CD8-positive, alpha-beta memory T cell (primary cell): ENCODE data around the gene CST7. TPM values are rescaled to one million over a fixed set of nuclear protein-coding genes. Genes with fewer than 3 reads are reported as not detected.
A peak's percentile ranks its signal among the peaks of the same experiment; 100 is the strongest.
"Not testable (repeated sequence)": the region's sequence is repeated elsewhere in the genome, so short reads cannot be mapped to it uniquely, and the experiment has no call there.

Source experiments
- CTCF ChIA-PET: fragments of 350-600 bp; sonication (Branson Sonifier 250); formaldehyde crosslinking; loops from one replicate; lab custom pipeline; 2021; ENCODE audit warnings: antibody characterized with exemption; lab: Charles Lee
- POLR2A ChIA-PET: fragments of 350-600 bp; sonication (Branson Sonifier 250); formaldehyde crosslinking; loops from one replicate; lab custom pipeline; 2021; ENCODE audit warnings: antibody characterized with exemption; lab: Charles Lee
- DNase-seq, 5 donors: peaks; one replicate each; pipeline versions ENCODE4 v3.0.0 to v3.0.0-alpha.2; 2020 to 2022; ENCODE audit warnings: mixed read lengths in 1 of 5
- H3K27ac ChIP-seq: one replicate; pipeline ENCODE4 v1.7.0; 2013; ENCODE audit warnings: low read depth, mild to moderate bottlenecking, low read length, moderate library complexity
- H3K27me3 ChIP-seq: 2 replicates; pipeline ENCODE4 v1.7.0; 2013; ENCODE audit warnings: low read length, mild to moderate bottlenecking; ENCODE audit not compliant: insufficient read depth, poor library complexity, severe bottlenecking
- H3K36me3 ChIP-seq: 2 replicates; pipeline ENCODE4 v1.7.0; 2013; ENCODE audit warnings: mild to moderate bottlenecking, low read length, moderate library complexity; ENCODE audit not compliant: insufficient read depth
- H3K4me1 ChIP-seq: 2 replicates; pipeline ENCODE4 v1.7.0; 2013; ENCODE audit warnings: mild to moderate bottlenecking, low read length, moderate library complexity; ENCODE audit not compliant: insufficient read depth
- H3K4me3 ChIP-seq: 2 replicates; pipeline ENCODE4 v1.7.0; 2013; ENCODE audit warnings: mild to moderate bottlenecking, low read length
- H3K9me3 ChIP-seq: 2 replicates; pipeline ENCODE4 v1.7.0; 2013; ENCODE audit warnings: mild to moderate bottlenecking, low read length
- H3K27ac Mint-ChIP-seq, 8 donors: one replicate each; pipeline ENCODE4 v1.8.0; 2020 to 2021; ENCODE audit warnings: mixed read lengths in 8 of 8, mild to moderate bottlenecking in 6 of 8, inconsistent platforms in 3 of 8, moderate library complexity in 3 of 8
- H3K27me3 Mint-ChIP-seq, 2 donors: one replicate each; pipeline ENCODE4 v1.8.0; 2020 to 2021; ENCODE audit warnings: mixed read lengths in 2 of 2, mild to moderate bottlenecking in 1 of 2, moderate library complexity in 1 of 2
- H3K36me3 Mint-ChIP-seq, 3 donors: one replicate each; pipeline ENCODE4 v1.8.0; 2020 to 2021; ENCODE audit warnings: mixed read lengths in 3 of 3, inconsistent platforms in 1 of 3, mild to moderate bottlenecking in 1 of 3
- H3K4me1 Mint-ChIP-seq, 3 donors: one replicate each; pipeline ENCODE4 v1.8.0; 2020 to 2021; ENCODE audit warnings: mixed read lengths in 3 of 3, inconsistent platforms in 1 of 3, mild to moderate bottlenecking in 1 of 3
- H3K4me3 Mint-ChIP-seq, 7 donors: one replicate each; pipeline ENCODE4 v1.8.0; 2020 to 2021; ENCODE audit warnings: mixed read lengths in 7 of 7, mild to moderate bottlenecking in 6 of 7, moderate library complexity in 4 of 7, inconsistent platforms in 2 of 7
- H3K9me3 Mint-ChIP-seq, 5 donors: one replicate each; pipeline ENCODE4 v1.8.0; 2020 to 2022; ENCODE audit warnings: mixed read lengths in 5 of 5, mild to moderate bottlenecking in 3 of 5, moderate library complexity in 2 of 5, inconsistent platforms in 1 of 5
- polyA plus RNA-seq: library from polyadenylated mRNA; unstranded; fragments of 300-500 nt; fragmentation: Illumina TruSeq; gene quantifications from one replicate; pipeline ENCODE4 v1.2.3, GENCODE V29; 2021
- total RNA-seq, 2 experiments: library from RNA; stranded (reverse); gene quantifications; one replicate each; pipeline ENCODE4 v1.2.3, GENCODE V29; 2021

Gene CST7
- total and polyA plus RNA-seq, 3 experiments from 2014 or later, result 124 to 889 (median 131) TPM

GRCh38 chr20:24917797-24918578 lies 31.1 kb upstream of the CST7 start:
- no peaks in the 10 kb centered on the region for H3K9me3 ChIP-seq
- Mint-ChIP-seq H3K27ac (peak overlapping the region in 3 of 8 donors; percentile 29 to 87 (median 33)), H3K4me1 (peaks cover 2 to 11% (median 6%) of the 10 kb centered on the region in 3 donors), H3K36me3 (no peaks in the 10 kb centered on the region), H3K9me3 (no peaks in the 10 kb centered on the region), H3K4me3 (peak overlapping the region in 6 of 7 donors; percentile 1 to 61 (median 40)), H3K27me3 (peaks cover 8 to 26% of the 10 kb centered on the region in 2 donors)
- H3K4me3 ChIP-seq, result no peak overlapping the region
- H3K4me1 ChIP-seq, result no peaks in the 10 kb centered on the region
- peak; percentile 26 to 62 (median 29) for DNase-seq
- no peaks in the 10 kb centered on the region for H3K27me3 ChIP-seq
- POLR2A ChIA-PET, result interaction anchor here (0.6 kb wide), 1 partner anchor 1012 kb away, joined by 3 read pairs; no protein-coding TSS in a partner anchor
- CTCF ChIA-PET, result interaction anchor here (1.2 to 5.0 kb wide), 4 partner anchors 13 to 980 kb away, joined by 3 to 22 read pairs (median 8); no protein-coding TSS in a partner anchor
- H3K27ac ChIP-seq, result no peak overlapping the region
- H3K36me3 ChIP-seq, result no peaks in the 10 kb centered on the region

- Mint-ChIP-seq H3K36me3 (no peaks in the 10 kb centered on the region), H3K4me1 (peaks cover 2 to 11% (median 6%) of the 10 kb centered on the region in 3 donors), H3K4me3 (peak overlapping the region in 3 of 7 donors; percentile 1 to 41 (median 41)), H3K9me3 (no peaks in the 10 kb centered on the region), H3K27ac (peak overlapping the region in 2 of 8 donors; percentile 29 to 87), H3K27me3 (peaks cover 8 to 26% of the 10 kb centered on the region in 2 donors)
- H3K36me3 ChIP-seq, result no peaks in the 10 kb centered on the region
- POLR2A ChIA-PET, result interaction anchor here (0.6 kb wide), 1 partner anchor 1013 kb away, joined by 3 read pairs; no protein-coding TSS in a partner anchor
- CTCF ChIA-PET, result interaction anchor here (1.2 to 5.0 kb wide), 4 partner anchors 13 to 981 kb away, joined by 3 to 22 read pairs (median 8); no protein-coding TSS in a partner anchor
- no peaks in the 10 kb centered on the region for H3K9me3 ChIP-seq
- no peak for DNase-seq
- H3K27me3 ChIP-seq, result no peaks in the 10 kb centered on the region
- no peaks in the 10 kb centered on the region for H3K4me1 ChIP-seq
- no peak overlapping the region for H3K27ac ChIP-seq
- H3K4me3 ChIP-seq, result no peak overlapping the region
Measured at GRCh38 chr20:24918579-24919566, 30.2 kb upstream of the CST7 start.

- H3K27ac ChIP-seq, H3K4me1 ChIP-seq, H3K9me3 ChIP-seq, DNase-seq, H3K27ac Mint-ChIP-seq, POLR2A ChIA-PET, H3K27me3 ChIP-seq, H3K4me3 ChIP-seq, H3K4me3 Mint-ChIP-seq, H3K36me3 ChIP-seq, H3K9me3 Mint-ChIP-seq, H3K36me3 Mint-ChIP-seq: not testable (repeated sequence)
- Mint-ChIP-seq H3K27me3 (peaks cover 8 to 26% of the 10 kb centered on the region in 2 donors), H3K4me1 (peaks cover 2 to 11% (median 6%) of the 10 kb centered on the region in 3 donors)
- CTCF ChIA-PET, result interaction anchor here (5.0 kb wide), 1 partner anchor 12 kb away, joined by 22 read pairs; no protein-coding TSS in a partner anchor
Measured at GRCh38 chr20:24919665-24920064, 29.4 kb upstream of the CST7 start.

- H3K4me3 ChIP-seq, H3K4me1 ChIP-seq, H3K27ac Mint-ChIP-seq, DNase-seq, H3K36me3 ChIP-seq, H3K9me3 ChIP-seq, H3K4me3 Mint-ChIP-seq, H3K27me3 ChIP-seq, POLR2A ChIA-PET, H3K27ac ChIP-seq, H3K36me3 Mint-ChIP-seq, H3K9me3 Mint-ChIP-seq: not testable (repeated sequence)
- Mint-ChIP-seq H3K4me1 (peaks cover 2 to 11% (median 6%) of the 10 kb centered on the region in 3 donors), H3K27me3 (peaks cover 8 to 26% of the 10 kb centered on the region in 2 donors)
- CTCF ChIA-PET, result interaction anchor here (5.0 kb wide), 1 partner anchor 11 kb away, joined by 22 read pairs; no protein-coding TSS in a partner anchor
Measured at GRCh38 chr20:24920706-24921105, 28.4 kb upstream of the CST7 start.

GRCh38 chr20:24929259-24929658 lies 19.8 kb upstream of the CST7 start:
- POLR2A ChIA-PET, H3K27me3 ChIP-seq, H3K27me3 Mint-ChIP-seq, H3K36me3 ChIP-seq, H3K9me3 ChIP-seq, H3K9me3 Mint-ChIP-seq, H3K4me3 Mint-ChIP-seq, DNase-seq, H3K27ac ChIP-seq, H3K4me3 ChIP-seq, H3K36me3 Mint-ChIP-seq: not testable (repeated sequence)
- CTCF ChIA-PET, result interaction anchor here (2.2 to 4.4 kb wide), 3 partner anchors 16 to 136 kb away, joined by 6 to 18 read pairs (median 18); no protein-coding TSS in a partner anchor
- Mint-ChIP-seq H3K27ac (peak overlapping the region in 5 of 8 donors; percentile 7 to 85 (median 82)), H3K4me1 (peaks cover 35 to 39% (median 37%) of the 10 kb centered on the region in 3 donors)
- H3K4me1 ChIP-seq, result peaks cover 30% of the 10 kb centered on the region

- H3K27me3 ChIP-seq, result not testable (repeated sequence)
Measured at GRCh38 chr20:24929867-24930723, 19.0 kb upstream of the CST7 start.

More at GRCh38 chr20:24929867-24930723, 19.0 kb upstream of the CST7 start:
- H3K9me3 Mint-ChIP-seq, H3K4me3 ChIP-seq, H3K9me3 ChIP-seq, H3K36me3 ChIP-seq, H3K36me3 Mint-ChIP-seq, H3K27me3 Mint-ChIP-seq: not testable (repeated sequence)
- Mint-ChIP-seq H3K27ac (peak overlapping the region; percentile 68 to 95 (median 94)), H3K4me1 (peaks cover 35 to 39% (median 37%) of the 10 kb centered on the region in 3 donors), H3K4me3 (peak overlapping the region; percentile 13 to 71 (median 54))
- DNase-seq, result peak in 3 of 5 donors; percentile 27 to 68 (median 33)
- ChIA-PET CTCF (interaction anchor here (0.7 to 4.4 kb wide), 16 partner anchors 11 to 160 kb away, joined by 3 to 50 read pairs (median 6); partner anchors contain the start of genes APMAP and CST7), POLR2A (interaction anchor here (1.2 to 1.9 kb wide), 2 partner anchors 24 to 27 kb away, joined by 3 to 13 read pairs; no protein-coding TSS in a partner anchor)
- peak overlapping the region; percentile 40 for H3K27ac ChIP-seq
- peaks cover 30% of the 10 kb centered on the region for H3K4me1 ChIP-seq
